ENCODE measurements around the gene FSTL4.

Gene FSTL4

GRCh38 chr5:133434336-133434735 is 178.0 kb downstream of the FSTL4 start:
- H3K27me3 ChIP-seq (ENCODE audit: insufficient read depth, poor library complexity, severe bottlenecking): no peaks in the 10 kb centered on the region
- TF ChIP-seq, protein P1, sequence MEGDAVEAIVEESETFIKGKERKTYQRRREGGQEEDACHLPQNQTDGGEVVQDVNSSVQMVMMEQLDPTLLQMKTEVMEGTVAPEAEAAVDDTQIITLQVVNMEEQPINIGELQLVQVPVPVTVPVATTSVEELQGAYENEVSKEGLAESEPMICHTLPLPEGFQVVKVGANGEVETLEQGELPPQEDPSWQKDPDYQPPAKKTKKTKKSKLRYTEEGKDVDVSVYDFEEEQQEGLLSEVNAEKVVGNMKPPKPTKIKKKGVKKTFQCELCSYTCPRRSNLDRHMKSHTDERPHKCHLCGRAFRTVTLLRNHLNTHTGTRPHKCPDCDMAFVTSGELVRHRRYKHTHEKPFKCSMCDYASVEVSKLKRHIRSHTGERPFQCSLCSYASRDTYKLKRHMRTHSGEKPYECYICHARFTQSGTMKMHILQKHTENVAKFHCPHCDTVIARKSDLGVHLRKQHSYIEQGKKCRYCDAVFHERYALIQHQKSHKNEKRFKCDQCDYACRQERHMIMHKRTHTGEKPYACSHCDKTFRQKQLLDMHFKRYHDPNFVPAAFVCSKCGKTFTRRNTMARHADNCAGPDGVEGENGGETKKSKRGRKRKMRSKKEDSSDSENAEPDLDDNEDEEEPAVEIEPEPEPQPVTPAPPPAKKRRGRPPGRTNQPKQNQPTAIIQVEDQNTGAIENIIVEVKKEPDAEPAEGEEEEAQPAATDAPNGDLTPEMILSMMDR (IDR thresholded peaks at IDR 0.05; ENCODE audit: poor library complexity, severe bottlenecking): no peak
- H3K4me1 ChIP-seq (ENCODE audit: insufficient read depth, poor library complexity, severe bottlenecking): no peaks in the 10 kb centered on the region
- no peaks in the 10 kb centered on the region for H3K9me3 ChIP-seq (ENCODE audit: severe bottlenecking)
- H3K27ac ChIP-seq (ENCODE audit: poor library complexity, severe bottlenecking): no peak overlapping the region
- H3K4me3 ChIP-seq (ENCODE audit: severe bottlenecking): no peak overlapping the region
- DNase-seq (ENCODE audit: low spot score) (no peak), ATAC-seq (ENCODE audit: low read depth) (no peak)
- no peaks in the 10 kb centered on the region for H3K36me3 ChIP-seq (ENCODE audit: low read depth)

GRCh38 chr5:133433641-133434040 is 178.7 kb downstream of the FSTL4 start:
- H3K27ac ChIP-seq (ENCODE audit: poor library complexity, severe bottlenecking): no peak overlapping the region
- ATAC-seq (ENCODE audit: low read depth) (no peak), DNase-seq (ENCODE audit: low spot score) (no peak)
- H3K36me3 ChIP-seq (ENCODE audit: low read depth): no peaks in the 10 kb centered on the region
- no peaks in the 10 kb centered on the region for H3K27me3 ChIP-seq (ENCODE audit: insufficient read depth, poor library complexity, severe bottlenecking)
- no peaks in the 10 kb centered on the region for H3K4me1 ChIP-seq (ENCODE audit: insufficient read depth, poor library complexity, severe bottlenecking)
- TF ChIP-seq, protein P1 (IDR thresholded peaks at IDR 0.05; ENCODE audit: poor library complexity, severe bottlenecking): no peak
- no peak overlapping the region for H3K4me3 ChIP-seq (ENCODE audit: severe bottlenecking)
- H3K9me3 ChIP-seq (ENCODE audit: severe bottlenecking): no peaks in the 10 kb centered on the region

GRCh38 chr5:133432956-133433532 is 179.3 kb downstream of the FSTL4 start:
- no peaks in the 10 kb centered on the region for H3K36me3 ChIP-seq (ENCODE audit: low read depth)
- no peak overlapping the region for H3K4me3 ChIP-seq (ENCODE audit: severe bottlenecking)
- H3K27ac ChIP-seq (ENCODE audit: poor library complexity, severe bottlenecking): no peak overlapping the region
- no peaks in the 10 kb centered on the region for H3K4me1 ChIP-seq (ENCODE audit: insufficient read depth, poor library complexity, severe bottlenecking)
- no peaks in the 10 kb centered on the region for H3K27me3 ChIP-seq (ENCODE audit: insufficient read depth, poor library complexity, severe bottlenecking)
- ATAC-seq (ENCODE audit: low read depth) (no peak), DNase-seq (ENCODE audit: low spot score) (no peak)
- TF ChIP-seq, protein P1 (IDR thresholded peaks at IDR 0.05; ENCODE audit: poor library complexity, severe bottlenecking): no peak
- H3K9me3 ChIP-seq (ENCODE audit: severe bottlenecking): no peaks in the 10 kb centered on the region

- no peaks in the 10 kb centered on the region for H3K9me3 ChIP-seq (ENCODE audit: severe bottlenecking)
- H3K4me1 ChIP-seq (ENCODE audit: insufficient read depth, poor library complexity, severe bottlenecking): no peaks in the 10 kb centered on the region
- TF ChIP-seq, protein P1 (IDR thresholded peaks at IDR 0.05; ENCODE audit: poor library complexity, severe bottlenecking): no peak
- no peak for DNase-seq (ENCODE audit: low spot score)
- H3K27ac ChIP-seq (ENCODE audit: poor library complexity, severe bottlenecking): no peak overlapping the region
- ATAC-seq (ENCODE audit: low read depth): no peak
- no peaks in the 10 kb centered on the region for H3K36me3 ChIP-seq (ENCODE audit: low read depth)
- no peaks in the 10 kb centered on the region for H3K27me3 ChIP-seq (ENCODE audit: insufficient read depth, poor library complexity, severe bottlenecking)
- H3K4me3 ChIP-seq (ENCODE audit: severe bottlenecking): no peak overlapping the region
These were observed 180.9 kb downstream of the FSTL4 start for GRCh38 chr5:133431326-133431865.

DNA sequence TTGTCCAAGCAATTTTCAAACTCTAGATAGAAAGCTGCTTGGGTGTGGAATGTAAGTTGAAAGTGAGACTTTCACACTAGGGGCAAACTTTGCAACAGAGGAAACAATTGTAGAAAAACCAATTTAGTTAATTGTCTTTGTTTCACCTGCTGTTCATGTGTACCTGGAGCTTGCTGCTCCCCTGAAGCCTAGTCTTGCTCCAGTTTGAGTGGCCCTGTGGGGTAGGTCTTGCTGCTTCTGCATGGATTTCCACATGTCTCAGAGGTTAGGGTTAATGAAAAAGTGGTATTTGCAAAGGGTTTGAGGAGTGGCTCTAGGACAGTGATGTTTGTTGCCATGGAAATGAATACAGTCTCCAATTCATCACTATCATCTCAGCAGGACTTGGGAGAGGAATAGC is 182.2 kb downstream of the FSTL4 start:
- H3K4me1 ChIP-seq (ENCODE audit: insufficient read depth, poor library complexity, severe bottlenecking): no peaks in the 10 kb centered on the region
- H3K36me3 ChIP-seq (ENCODE audit: low read depth): no peaks in the 10 kb centered on the region
- no peak overlapping the region for H3K27ac ChIP-seq (ENCODE audit: poor library complexity, severe bottlenecking)
- H3K4me3 ChIP-seq (ENCODE audit: severe bottlenecking): no peak overlapping the region
- TF ChIP-seq, protein P1 (IDR thresholded peaks at IDR 0.05; ENCODE audit: poor library complexity, severe bottlenecking): no peak
- H3K9me3 ChIP-seq (ENCODE audit: severe bottlenecking): no peaks in the 10 kb centered on the region
- ATAC-seq (ENCODE audit: low read depth): no peak
- no peak for DNase-seq (ENCODE audit: low spot score)
- H3K27me3 ChIP-seq (ENCODE audit: insufficient read depth, poor library complexity, severe bottlenecking): no peaks in the 10 kb centered on the region

Measured in RWPE2 (cell line).